ENCODE results near the gene SMAD4. TPM values are rescaled to one million over a fixed set of nuclear protein-coding genes. Genes with fewer than 3 reads are reported as not detected.

SMAD4 gene
- total RNA-seq, 6 experiments from 2014 or later = 77.2 to 97.9 (median 84.0) TPM

- Mint-ChIP-seq H3K4me1 (ENCODE audit: low read depth) (peaks cover 8% of the 10 kb centered on the region), H3K4me3 (no peak overlapping the region), H3K27ac (no peak overlapping the region), H3K9me3 (peaks cover 7% of the 10 kb centered on the region), H3K27me3 (ENCODE audit: insufficient read depth) (peaks cover 28% of the 10 kb centered on the region), H3K36me3 (ENCODE audit: low read depth) (no peaks in the 10 kb centered on the region)
- no peak for DNase-seq
- no peak for TF ChIP-seq CTCF (IDR thresholded peaks at IDR 0.05)
Measured at GRCh38 chr18:51123936-51124486, 94.0 kb downstream of the SMAD4 start.

DNA sequence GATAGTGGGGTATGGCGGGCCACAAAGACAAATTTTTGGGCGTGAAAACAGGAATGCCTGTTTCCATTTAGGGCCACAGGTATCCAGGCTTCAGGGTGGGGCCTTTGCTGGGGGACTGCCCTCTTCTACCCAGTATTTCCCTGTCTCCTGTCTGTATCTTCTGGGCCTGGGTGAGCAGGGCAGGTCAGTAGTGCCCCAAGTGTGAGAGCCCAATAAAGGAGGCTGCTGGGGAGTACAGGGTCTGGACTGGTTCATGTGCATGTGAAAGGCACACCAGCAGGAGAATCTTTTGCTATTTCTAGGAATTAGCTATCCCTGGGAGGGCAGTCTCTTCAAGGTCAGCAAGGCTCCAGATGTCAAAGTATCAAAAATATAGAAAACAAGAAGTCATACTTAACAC is 96.0 kb downstream of the SMAD4 start:
- no peaks in the 10 kb centered on the region for H3K9me3 Mint-ChIP-seq
- no peak overlapping the region for H3K27ac Mint-ChIP-seq
- TF ChIP-seq CTCF (IDR thresholded peaks at IDR 0.05) = no peak
- H3K4me1 Mint-ChIP-seq (ENCODE audit: low read depth) = peaks cover 8% of the 10 kb centered on the region
- H3K4me3 Mint-ChIP-seq = no peak overlapping the region
- H3K27me3 Mint-ChIP-seq (ENCODE audit: insufficient read depth) = peaks cover 22% of the 10 kb centered on the region
- no peaks in the 10 kb centered on the region for H3K36me3 Mint-ChIP-seq (ENCODE audit: low read depth)
- no peak for DNase-seq

- no peak for DNase-seq
- Mint-ChIP-seq H3K27me3 (ENCODE audit: insufficient read depth) (peaks cover 15% of the 10 kb centered on the region), H3K4me1 (ENCODE audit: low read depth) (peaks cover 8% of the 10 kb centered on the region), H3K4me3 (no peak overlapping the region), H3K9me3 (no peaks in the 10 kb centered on the region), H3K27ac (no peak overlapping the region), H3K36me3 (ENCODE audit: low read depth) (no peaks in the 10 kb centered on the region)
- TF ChIP-seq CTCF (IDR thresholded peaks at IDR 0.05) = no peak
Measured at GRCh38 chr18:51127664-51128063, 97.7 kb downstream of the SMAD4 start.

- DNase-seq = no peak
- Mint-ChIP-seq H3K27me3 (ENCODE audit: insufficient read depth) (peaks cover 11% of the 10 kb centered on the region), H3K27ac (no peak overlapping the region), H3K4me3 (no peak overlapping the region; the same call in 1 of the 2 replicates), H3K4me1 (ENCODE audit: low read depth) (peaks cover 8% of the 10 kb centered on the region), H3K36me3 (ENCODE audit: low read depth) (no peaks in the 10 kb centered on the region), H3K9me3 (no peaks in the 10 kb centered on the region)
- no peak for TF ChIP-seq CTCF (IDR thresholded peaks at IDR 0.05)
Measured at GRCh38 chr18:51128533-51128932, 98.5 kb downstream of the SMAD4 start.

- no peak for TF ChIP-seq CTCF (IDR thresholded peaks at IDR 0.05)
- no peak for DNase-seq
- H3K4me1 Mint-ChIP-seq (ENCODE audit: low read depth) = peaks cover 26% of the 10 kb centered on the region
- H3K36me3 Mint-ChIP-seq (ENCODE audit: low read depth) = no peaks in the 10 kb centered on the region
- no peak overlapping the region for H3K4me3 Mint-ChIP-seq
- 0 out of 2 replicates have a peak, but pooled peaks cover 2% of the 10 kb centered on the region for H3K27me3 Mint-ChIP-seq (ENCODE audit: insufficient read depth)
- H3K9me3 Mint-ChIP-seq = no peaks in the 10 kb centered on the region
- no peak overlapping the region for H3K27ac Mint-ChIP-seq
Measured at GRCh38 chr18:51132256-51132935, 102.4 kb downstream of the SMAD4 start.
